COLO829 (cell line): ENCODE data around the gene CALN1.
"Not testable (repeated sequence)": the region's sequence is repeated elsewhere in the genome, so short reads cannot be mapped to it uniquely, and the experiment has no call there.

Source experiments
- DNase-seq: peaks from one replicate; pipeline ENCODE4 v3.0.0; 2012; ENCODE audit warnings: low spot score

CALN1 gene

GRCh38 chr7:71974611-71975010 lies 437.5 kb downstream of the CALN1 start:
- DNase-seq: no peak

GRCh38 chr7:71972534-71972933 lies 439.6 kb downstream of the CALN1 start:
- no peak for DNase-seq

- no peak for DNase-seq
Observed at GRCh38 chr7:71970725-71971124, 441.4 kb downstream of the CALN1 start.

- DNase-seq: no peak
Observed at GRCh38 chr7:71962636-71963035, 449.5 kb downstream of the CALN1 start.

- DNase-seq: no peak
Observed at GRCh38 chr7:71961283-71961682, 450.9 kb downstream of the CALN1 start.

- no peak for DNase-seq
Observed at GRCh38 chr7:71942115-71942514, 470.0 kb downstream of the CALN1 start.

- no peak for DNase-seq
Observed at GRCh38 chr7:71937840-71938371, 474.2 kb downstream of the CALN1 start.

- no peak for DNase-seq
Observed at GRCh38 chr7:71935674-71936073, 476.5 kb downstream of the CALN1 start.

- DNase-seq: no peak
Observed at GRCh38 chr7:71933426-71933825, 478.7 kb downstream of the CALN1 start.

GRCh38 chr7:71925663-71926062 lies 486.5 kb downstream of the CALN1 start:
- DNase-seq: no peak

GRCh38 chr7:71914204-71914603 lies 497.9 kb downstream of the CALN1 start:
- not testable (repeated sequence) for DNase-seq

- no peak for DNase-seq
Observed at GRCh38 chr7:71912476-71912875, 499.7 kb downstream of the CALN1 start.

GRCh38 chr7:71911051-71911450 lies 501.1 kb downstream of the CALN1 start:
- DNase-seq: no peak

GRCh38 chr7:71905821-71906220 lies 506.3 kb downstream of the CALN1 start:
- DNase-seq: no peak

- DNase-seq: no peak
Observed at GRCh38 chr7:71904484-71904883, 507.7 kb downstream of the CALN1 start.

GRCh38 chr7:71900556-71900955 lies 511.6 kb downstream of the CALN1 start:
- no peak for DNase-seq

- no peak for DNase-seq
Observed at GRCh38 chr7:71896535-71896934, 515.6 kb downstream of the CALN1 start.

GRCh38 chr7:71886046-71886445 lies 526.1 kb downstream of the CALN1 start:
- DNase-seq: peak; percentile 89

GRCh38 chr7:71885487-71885886 lies 526.7 kb downstream of the CALN1 start:
- DNase-seq: no peak

GRCh38 chr7:71883415-71883814 lies 528.7 kb downstream of the CALN1 start:
- no peak for DNase-seq

- DNase-seq: no peak
Observed at GRCh38 chr7:71871446-71871845, 540.7 kb downstream of the CALN1 start.

GRCh38 chr7:71870812-71871211 lies 541.3 kb downstream of the CALN1 start:
- no peak for DNase-seq

- peak; percentile 62 for DNase-seq
Observed at GRCh38 chr7:71868797-71869196, 543.3 kb downstream of the CALN1 start.

- DNase-seq: no peak
Observed at GRCh38 chr7:71867626-71868025, 544.5 kb downstream of the CALN1 start.

- DNase-seq: no peak
Observed at GRCh38 chr7:71865172-71865571, 547.0 kb downstream of the CALN1 start.
